K562 (cell line): ENCODE measurements around the gene SLC16A2. TPM values are rescaled to one million over a fixed set of nuclear protein-coding genes. Genes with fewer than 3 reads are reported as not detected.
"Not testable (repeated sequence)": the region's sequence is repeated elsewhere in the genome, so short reads cannot be mapped to it uniquely, and the experiment has no call there.

Experiments
- ATAC-seq: fragments of 200-7000 bp; cut with Tn5 transposase; 3 replicates; pipeline ENCODE4 v1.9.1; 2020; ENCODE audit warnings: moderate library complexity
- BruUV-seq: library from RNA; stranded (reverse); fragments of 400-500 nt; replicated peaks from 2 replicates; lab custom pipeline; 2021; lab: Mats Ljungman, UMichigan
- CTCF ChIA-PET: fragments of 300-600 bp; formaldehyde crosslinking; extraction: SDS; loops from one replicate; lab custom pipeline; 2021; ENCODE audit warnings: low intra/inter-chr PET ratio; lab: Yijun Ruan, JAX
- POLR2A ChIA-PET: fragments of 300-600, 350-650 bp; sonication (Branson Sonifier 250); formaldehyde crosslinking; extraction: SDS; loops from one replicate; lab custom pipeline; 2021; ENCODE audit warnings: antibody characterized with exemption, inconsistent platforms; lab: Yijun Ruan, JAX
- DNase-seq, 4 experiments: peaks; one replicate each; pipeline versions ENCODE4 v3.0.0 to v3.0.0-alpha.2; 2011 to 2018; ENCODE audit warnings: low spot score in 3 of 4, mixed read lengths in 3 of 4; ENCODE audit errors: extremely low read depth in 1 of 4
- FAIRE-seq: peaks from 2 replicates; lab custom pipeline; 2011; peaks lifted over from hg19 to GRCh38; lab: Jason Lieb, UNC
- H2AFZ ChIP-seq: 2 replicates; pipeline ENCODE4 v1.6.0; 2011; ENCODE audit warnings: low read depth, low read length, control low read depth, inconsistent platforms
- H3K27ac ChIP-seq: fragments of 200-600 bp; 3 replicates; pipeline ENCODE4 v1.8.0; 2011; ENCODE audit warnings: low read depth, mild to moderate bottlenecking, control low read depth, inconsistent platforms, low read length, moderate library complexity, mixed read lengths; ENCODE audit errors: extremely low read depth
- H3K27me3 ChIP-seq, 2 experiments: fragments of 300-600 bp in 1 of 2; 2 replicates in 1 of 2; 3 replicates in 1 of 2; pipeline versions ENCODE4 v1.6.0 to v1.8.0; 2011; ENCODE audit warnings: inconsistent platforms in 2 of 2, low read length in 2 of 2, mild to moderate bottlenecking in 1 of 2, mixed read lengths in 1 of 2, moderate library complexity in 1 of 2; ENCODE audit not compliant: control insufficient read depth in 2 of 2, insufficient read depth in 2 of 2
- H3K36me3 ChIP-seq: fragments of 300-600 bp; 3 replicates; pipeline ENCODE4 v1.8.0; 2011; ENCODE audit warnings: mild to moderate bottlenecking, low read length, inconsistent platforms; ENCODE audit not compliant: control insufficient read depth, insufficient read depth
- H3K4me1 ChIP-seq, 2 experiments: fragments of 200-600 bp in 1 of 2; replicated peaks in 1 of 2; 2 replicates in 1 of 2; 3 replicates in 1 of 2; pipeline versions ENCODE4 v1.5.1 to v1.8.0; 2011; ENCODE audit warnings: inconsistent platforms in 2 of 2, low read length in 2 of 2, mild to moderate bottlenecking in 1 of 2, mixed read lengths in 1 of 2, moderate library complexity in 1 of 2; ENCODE audit not compliant: control insufficient read depth in 2 of 2, insufficient read depth in 2 of 2
- H3K4me2 ChIP-seq: 2 replicates; pipeline ENCODE4 v1.6.1; 2011; ENCODE audit warnings: low read length, control low read depth, inconsistent platforms, mixed read lengths; ENCODE audit not compliant: insufficient read depth
- H3K4me3 ChIP-seq: fragments of 200-600 bp; sonication (generic), shearing (Covaris generic); 2 replicates; pipeline ENCODE4 v1.5.1; 2016; ENCODE audit warnings: control low read depth, inconsistent platforms
- H3K79me2 ChIP-seq: fragments of 200-600 bp; 3 replicates; pipeline ENCODE4 v1.8.0; 2011; ENCODE audit warnings: low read length, inconsistent platforms; ENCODE audit not compliant: control insufficient read depth, insufficient read depth
- H3K9ac ChIP-seq, 2 experiments: 2 replicates each; pipeline versions ENCODE4 v1.6.0 to v1.6.1; 2011; ENCODE audit warnings: low read depth in 2 of 2, low read length in 2 of 2, control low read depth in 1 of 2, inconsistent platforms in 1 of 2, mild to moderate bottlenecking in 1 of 2, mixed read lengths in 1 of 2; ENCODE audit not compliant: insufficient read depth in 1 of 2
- H3K9me1 ChIP-seq: one replicate; pipeline ENCODE4 v1.6.0; 2011; ENCODE audit warnings: inconsistent platforms, mild to moderate bottlenecking, low read length, moderate library complexity; ENCODE audit not compliant: control insufficient read depth, insufficient read depth
- H3K9me3 ChIP-seq: replicated peaks from 2 replicates; pipeline ENCODE4 v1.5.1; 2011; ENCODE audit warnings: low read depth, low read length, inconsistent platforms; ENCODE audit not compliant: control insufficient read depth, insufficient read depth
- H4K20me1 ChIP-seq: replicated peaks from 2 replicates; pipeline ENCODE4 v1.6.1; 2011; ENCODE audit warnings: low read length, inconsistent platforms, mixed read lengths; ENCODE audit not compliant: control insufficient read depth, insufficient read depth
- CBX8 ChIP-seq: fragments of 200-600 bp; sonication (generic); IDR thresholded peaks from 2 replicates; pipeline ENCODE4 v1.6.1; 2012; ENCODE audit warnings: borderline replicate concordance, mixed run types, low read depth, mild to moderate bottlenecking, moderate library complexity, mixed read lengths, low read length, control low read depth, inconsistent platforms; ENCODE audit not compliant: poor library complexity, severe bottlenecking; ENCODE audit errors: extremely low read depth
- CCAR2 ChIP-seq: fragments of 200-400 bp; formaldehyde crosslinking; IDR thresholded peaks from 2 replicates; pipeline ENCODE4 v1.6.1; 2017; ENCODE audit warnings: mild to moderate bottlenecking, low read depth, low read length
- DACH1 ChIP-seq: fragments of 450-650 bp; IDR thresholded peaks from 2 replicates; pipeline ENCODE4 v1.6.1; 2018; ENCODE audit not compliant: partially characterized antibody
- NEUROD1 ChIP-seq: fragments of 150-350 bp; IDR thresholded peaks from 2 replicates; pipeline ENCODE4 v1.6.1; 2014; ENCODE audit warnings: borderline replicate concordance, low read length, low read depth; ENCODE audit not compliant: partially characterized antibody
- SIN3A ChIP-seq, 2 experiments: fragments of 150-350 bp in 1 of 2; IDR thresholded peaks; 2 replicates each; pipeline ENCODE4 v1.6.1; 2011 to 2016; ENCODE audit warnings: borderline replicate concordance in 2 of 2, low read depth in 2 of 2, low read length in 2 of 2, mild to moderate bottlenecking in 2 of 2, moderate library complexity in 2 of 2; ENCODE audit not compliant: control insufficient read depth in 1 of 2
- ZNF212 ChIP-seq: fragments of 450-650 bp; formaldehyde crosslinking; IDR thresholded peaks from 2 replicates; pipeline ENCODE4 v1.4.0; 2020; ENCODE audit warnings: mild to moderate bottlenecking
- ZNF253 ChIP-seq: fragments of 250-450 bp; sonication (Bioruptor Pico); conservative IDR thresholded peaks from 2 replicates; pipeline ENCODE4 v1.6.1; 2021; ENCODE audit warnings: mild to moderate bottlenecking
- WGBS: fragments of 100-300 bp; shearing (Covaris generic); methylation state at CpG from one replicate; pipeline ENCODE4 v1.1.6; 2016; ENCODE audit warnings: low coverage, mixed read lengths; ENCODE audit not compliant: insufficient coverage; ENCODE audit errors: missing lambda C conversion rate; 5-methylcytosine and 5-hydroxymethylcytosine counted together
- in situ Hi-C: fragments of 300-500 bp; cut with MboI; formaldehyde crosslinking; loops from 4 replicates; pipeline ENCODE4 v1.15.0; 2018; ENCODE audit warnings: inconsistent platforms, mixed read lengths
- intact Hi-C: fragments of 100-400 bp; cut with micrococcal nuclease; formaldehyde crosslinking; loops from 2 replicates; pipeline ENCODE4 v1.14.2; 2022
- polyA plus RNA-seq, 8 experiments: library from polyadenylated mRNA; depleted of rRNA in 4 of 8; stranded (reverse) in 5 of 8; unstranded in 3 of 8; fragments of >200 nt; fragmentation: Nextera tagmentation in 2 of 8; fragmentation: Illumina TruSeq in 1 of 8; extraction: Ambion mirVana in 2 of 8; extraction: Trizol in 1 of 8; gene quantifications; 2 replicates each; pipeline versions ENCODE4 v1.2.1 to v1.2.3, GENCODE V29; 2011 to 2014; ENCODE audit warnings: inconsistent platforms in 1 of 8, missing spikeins in 1 of 8
- total RNA-seq, 7 experiments: library from RNA; depleted of rRNA in 6 of 7; stranded (reverse); fragments of >200 nt in 6 of 7; fragmentation: Illumina TruSeq in 2 of 7; extraction: Trizol in 2 of 7; gene quantifications; 2 replicates each; pipeline versions ENCODE4 v1.2.1 to v1.2.3, GENCODE V29; 2011 to 2021; ENCODE audit warnings: low replicate concordance in 1 of 7
- TF ChIP-seq, protein P1 (sequence below): fragments of 450-650 bp; IDR thresholded peaks from 2 replicates; pipeline ENCODE4 v1.6.1; 2016; ENCODE audit warnings: antibody characterized with exemption
- TF ChIP-seq, protein P2 (sequence below): fragments of 450-650 bp; formaldehyde crosslinking; conservative IDR thresholded peaks from 2 replicates; pipeline ENCODE4 v1.4.0; 2022; ENCODE audit warnings: mild to moderate bottlenecking, missing genetic modification characterization
- TF ChIP-seq, protein P3 (sequence below): sonication (generic); formaldehyde crosslinking; IDR thresholded peaks from 2 replicates; pipeline ENCODE4 v1.8.1; 2022; ENCODE audit warnings: missing genetic modification reagents

SLC16A2 gene
- total and polyA plus RNA-seq, 9 of the 15 experiments (the other 6 are each of a cell fraction or from before 2014, with no cell fraction given) = 0.07 TPM; not detected in 8

DNA sequence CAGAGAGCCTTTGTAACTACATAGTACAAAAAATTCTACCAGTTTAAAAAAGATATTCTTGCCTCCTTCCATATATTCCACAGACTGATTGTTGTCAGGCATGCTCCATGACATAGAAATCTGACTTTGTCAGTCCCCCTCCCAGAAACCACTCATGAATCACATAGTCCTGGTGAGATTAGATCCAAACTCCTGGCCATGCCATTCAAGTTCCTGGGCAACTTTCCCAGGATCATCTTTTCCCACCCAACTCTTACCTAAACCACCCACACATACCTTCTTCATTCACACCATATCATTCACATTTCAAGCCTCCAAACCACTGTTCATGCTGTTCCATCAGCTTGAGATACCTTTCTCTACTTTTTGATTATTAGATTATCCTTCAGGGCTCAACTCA, 46.4 kb downstream of the SLC16A2 start (continued):
- TF ChIP-seq SIN3A (IDR thresholded peaks at IDR 0.05; ENCODE audit: borderline replicate concordance in 2 of 2, control insufficient read depth in 1 of 2, low read depth in 2 of 2, low read length in 2 of 2) (no peak), ZNF212 (no peak)

DNA sequence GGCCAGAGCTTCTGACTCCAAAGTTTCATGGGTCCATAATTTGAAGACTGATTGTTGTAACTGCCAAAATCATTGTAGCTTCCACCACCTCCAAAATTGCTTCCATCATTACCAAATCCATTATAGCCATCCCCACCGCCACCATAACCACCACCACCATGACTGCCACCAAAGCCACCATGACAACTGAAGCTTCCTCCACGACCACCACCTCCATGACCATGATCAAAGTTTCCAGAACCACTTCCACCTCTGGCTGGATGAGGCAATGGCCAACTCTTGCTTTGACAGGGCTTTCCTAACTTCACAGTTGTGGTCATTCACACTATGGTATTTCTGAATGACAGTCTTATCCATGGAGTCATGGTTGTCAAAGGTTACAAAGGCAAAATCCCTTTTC, 51.8 kb downstream of the SLC16A2 start:
- H2AFZ ChIP-seq, in situ Hi-C loops, BruUV-seq, H3K9me3 ChIP-seq, intact Hi-C loops, H3K79me2 ChIP-seq, H3K4me2 ChIP-seq, H3K36me3 ChIP-seq, H3K9me1 ChIP-seq, H3K9ac ChIP-seq, CTCF ChIA-PET, ATAC-seq, H3K4me1 ChIP-seq, DNase-seq, H3K27ac ChIP-seq, H3K27me3 ChIP-seq, H4K20me1 ChIP-seq, H3K4me3 ChIP-seq, FAIRE-seq, POLR2A ChIA-PET: not testable (repeated sequence)
- WGBS = 0% methylated on average over 1 of the region's 2 CpGs

DNA sequence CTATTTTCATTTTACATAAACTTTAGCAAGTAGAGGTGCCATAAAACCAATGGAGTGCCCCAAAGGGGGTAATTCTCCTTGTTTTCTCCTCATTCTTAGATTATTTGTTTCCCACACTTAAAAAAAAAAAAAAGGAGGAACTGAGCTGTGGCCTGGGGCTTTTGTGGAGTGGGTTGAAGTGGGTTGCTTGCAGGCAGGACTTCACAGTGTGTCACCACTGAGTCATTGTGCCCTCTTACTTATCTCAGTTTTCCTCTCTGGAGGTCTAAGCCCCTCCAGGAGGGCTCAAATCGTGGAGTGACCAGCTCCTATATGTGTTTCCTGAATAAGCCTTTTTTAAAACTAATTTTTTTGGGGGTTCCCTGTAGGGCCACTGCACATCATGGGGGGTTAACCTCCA, 69.0 kb downstream of the SLC16A2 start:
- BruUV-seq = no TSS peak
- H3K27me3 ChIP-seq = no peaks in the 10 kb centered on the region
- no peak overlapping the region for H3K9ac ChIP-seq
- no peaks in the 10 kb centered on the region for H3K36me3 ChIP-seq
- ChIA-PET POLR2A (no interaction called here), CTCF (no interaction called here)
- H2AFZ ChIP-seq = no peak overlapping the region
- no peaks in the 10 kb centered on the region for H3K79me2 ChIP-seq
- no peaks in the 10 kb centered on the region for H3K9me3 ChIP-seq
- H3K27ac ChIP-seq = no peak overlapping the region
- H3K4me1 ChIP-seq = no peaks in the 10 kb centered on the region
- H4K20me1 ChIP-seq = no peaks in the 10 kb centered on the region
- no peak for DNase-seq
- in situ Hi-C loops (no loop called here), intact Hi-C loops (no loop called here)
- no peak overlapping the region for H3K4me3 ChIP-seq
- H3K4me2 ChIP-seq = no peak overlapping the region
- no peaks in the 10 kb centered on the region for H3K9me1 ChIP-seq
- no peak for ATAC-seq
- no peak for FAIRE-seq
- WGBS = 0% methylated on average over 1 of the region's 1 CpG
- TF ChIP-seq, protein P1, sequence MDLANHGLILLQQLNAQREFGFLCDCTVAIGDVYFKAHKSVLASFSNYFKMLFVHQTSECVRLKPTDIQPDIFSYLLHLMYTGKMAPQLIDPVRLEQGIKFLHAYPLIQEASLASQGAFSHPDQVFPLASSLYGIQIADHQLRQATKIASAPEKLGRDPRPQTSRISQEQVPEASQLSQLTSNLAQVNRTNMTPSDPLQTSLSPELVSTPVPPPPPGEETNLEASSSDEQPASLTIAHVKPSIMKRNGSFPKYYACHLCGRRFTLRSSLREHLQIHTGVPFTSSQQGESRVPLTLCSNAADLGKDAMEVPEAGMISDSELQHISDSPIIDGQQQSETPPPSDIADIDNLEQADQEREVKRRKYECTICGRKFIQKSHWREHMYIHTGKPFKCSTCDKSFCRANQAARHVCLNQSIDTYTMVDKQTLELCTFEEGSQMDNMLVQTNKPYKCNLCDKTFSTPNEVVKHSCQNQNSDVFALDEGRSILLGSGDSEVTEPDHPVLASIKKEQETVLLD = no peak
- TF ChIP-seq CBX8 (no peak), ZNF253 (CRISPR knock-in tag) (no peak), NEUROD1 (no peak), CCAR2 (no peak), DACH1 (no peak)
- TF ChIP-seq, protein P2, sequence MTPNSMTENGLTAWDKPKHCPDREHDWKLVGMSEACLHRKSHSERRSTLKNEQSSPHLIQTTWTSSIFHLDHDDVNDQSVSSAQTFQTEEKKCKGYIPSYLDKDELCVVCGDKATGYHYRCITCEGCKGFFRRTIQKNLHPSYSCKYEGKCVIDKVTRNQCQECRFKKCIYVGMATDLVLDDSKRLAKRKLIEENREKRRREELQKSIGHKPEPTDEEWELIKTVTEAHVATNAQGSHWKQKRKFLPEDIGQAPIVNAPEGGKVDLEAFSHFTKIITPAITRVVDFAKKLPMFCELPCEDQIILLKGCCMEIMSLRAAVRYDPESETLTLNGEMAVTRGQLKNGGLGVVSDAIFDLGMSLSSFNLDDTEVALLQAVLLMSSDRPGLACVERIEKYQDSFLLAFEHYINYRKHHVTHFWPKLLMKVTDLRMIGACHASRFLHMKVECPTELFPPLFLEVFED (CRISPR knock-in tag) = no peak
- TF ChIP-seq, protein P3, sequence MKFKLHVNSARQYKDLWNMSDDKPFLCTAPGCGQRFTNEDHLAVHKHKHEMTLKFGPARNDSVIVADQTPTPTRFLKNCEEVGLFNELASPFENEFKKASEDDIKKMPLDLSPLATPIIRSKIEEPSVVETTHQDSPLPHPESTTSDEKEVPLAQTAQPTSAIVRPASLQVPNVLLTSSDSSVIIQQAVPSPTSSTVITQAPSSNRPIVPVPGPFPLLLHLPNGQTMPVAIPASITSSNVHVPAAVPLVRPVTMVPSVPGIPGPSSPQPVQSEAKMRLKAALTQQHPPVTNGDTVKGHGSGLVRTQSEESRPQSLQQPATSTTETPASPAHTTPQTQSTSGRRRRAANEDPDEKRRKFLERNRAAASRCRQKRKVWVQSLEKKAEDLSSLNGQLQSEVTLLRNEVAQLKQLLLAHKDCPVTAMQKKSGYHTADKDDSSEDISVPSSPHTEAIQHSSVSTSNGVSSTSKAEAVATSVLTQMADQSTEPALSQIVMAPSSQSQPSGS (CRISPR knock-in tag) = no peak
